Activated CD8-positive, alpha-beta memory T cell treated with anti-CD3 and anti-CD28 coated beads, Interleukin-2, amount 10 ng/mL, durations not matched to agents 7 days and 5 days (primary cell): ENCODE measurements around the gene TRIM47. TPM values are rescaled to one million over a fixed set of nuclear protein-coding genes. Genes with fewer than 3 reads are reported as not detected.
"Not testable (repeated sequence)": the region's sequence is repeated elsewhere in the genome, so short reads cannot be mapped to it uniquely, and the experiment has no call there.

Experiments
- ATAC-seq: fragments of 150-1000 bp; cut with Tn5 transposase; one replicate; pipeline ENCODE4 v1.10.0; 2021; ENCODE audit warnings: moderate library complexity
- CTCF ChIA-PET: fragments of 350-600 bp; sonication (Branson Sonifier 250); formaldehyde crosslinking; loops from one replicate; lab custom pipeline; 2021; ENCODE audit warnings: antibody characterized with exemption; lab: Charles Lee
- DNase-seq: peaks from one replicate; pipeline ENCODE4 v3.0.0-alpha.2; 2020
- H3K27ac Mint-ChIP-seq: one replicate; pipeline ENCODE4 v1.8.0; 2021; ENCODE audit warnings: mild to moderate bottlenecking, mixed read lengths
- H3K27me3 Mint-ChIP-seq: one replicate; pipeline ENCODE4 v1.8.0; 2021; ENCODE audit warnings: mixed read lengths
- H3K36me3 Mint-ChIP-seq: one replicate; pipeline ENCODE4 v1.8.0; 2021; ENCODE audit warnings: mild to moderate bottlenecking, mixed read lengths
- H3K4me1 Mint-ChIP-seq: one replicate; pipeline ENCODE4 v1.8.0; 2021; ENCODE audit warnings: mixed read lengths
- H3K4me3 Mint-ChIP-seq: one replicate; pipeline ENCODE4 v1.8.0; 2021; ENCODE audit warnings: mild to moderate bottlenecking, moderate library complexity, mixed read lengths
- H3K9me3 Mint-ChIP-seq: one replicate; pipeline ENCODE4 v1.8.0; 2022; ENCODE audit warnings: low read depth, mixed read lengths
- total RNA-seq, 2 experiments: library from RNA; stranded (reverse); gene quantifications; one replicate each; pipeline ENCODE4 v1.2.3, GENCODE V29; 2021

The TRIM47 gene
- total RNA-seq, 2 experiments from 2014 or later = 13.4 to 24.3 TPM

GRCh38 chr17:75865404-75866188 lies 12.8 kb downstream of the TRIM47 start:
- H3K4me3 Mint-ChIP-seq, H3K36me3 Mint-ChIP-seq, DNase-seq, H3K27me3 Mint-ChIP-seq, H3K9me3 Mint-ChIP-seq, ATAC-seq: not testable (repeated sequence)
- CTCF ChIA-PET = interaction anchor here (0.7 to 12.8 kb wide), 8 partner anchors 7 to 112 kb away, joined by 3 to 175 read pairs (median 6); partner anchors contain the start of genes TRIM47 and WBP2
- H3K27ac Mint-ChIP-seq = peak overlapping the region; percentile 94
- H3K4me1 Mint-ChIP-seq = peaks cover 21% of the 10 kb centered on the region

GRCh38 chr17:75864887-75865286 lies 13.5 kb downstream of the TRIM47 start:
- Mint-ChIP-seq H3K4me1 (peaks cover 21% of the 10 kb centered on the region), H3K27ac (peak overlapping the region; percentile 94), H3K4me3 (peak overlapping the region; percentile 44)
- H3K9me3 Mint-ChIP-seq, H3K36me3 Mint-ChIP-seq, H3K27me3 Mint-ChIP-seq: not testable (repeated sequence)
- peak; percentile 54 for DNase-seq
- CTCF ChIA-PET = interaction anchor here (0.9 to 12.8 kb wide), 9 partner anchors 8 to 112 kb away, joined by 3 to 175 read pairs (median 5); partner anchors contain the start of genes TRIM47 and WBP2
- peak; percentile 53 for ATAC-seq

- Mint-ChIP-seq H3K36me3 (no peaks in the 10 kb centered on the region), H3K4me3 (peak overlapping the region; percentile 44), H3K27ac (peak overlapping the region; percentile 94), H3K4me1 (peaks cover 22% of the 10 kb centered on the region), H3K27me3 (no peaks in the 10 kb centered on the region), H3K9me3 (no peaks in the 10 kb centered on the region)
- peak; percentile 85 for ATAC-seq
- peak; percentile 90 for DNase-seq
- CTCF ChIA-PET = interaction anchor here (0.9 to 12.8 kb wide), 9 partner anchors 9 to 111 kb away, joined by 3 to 175 read pairs (median 5); partner anchors contain the start of genes TRIM47 and WBP2
Observed at GRCh38 chr17:75864448-75864871, 13.9 kb downstream of the TRIM47 start.

DNA sequence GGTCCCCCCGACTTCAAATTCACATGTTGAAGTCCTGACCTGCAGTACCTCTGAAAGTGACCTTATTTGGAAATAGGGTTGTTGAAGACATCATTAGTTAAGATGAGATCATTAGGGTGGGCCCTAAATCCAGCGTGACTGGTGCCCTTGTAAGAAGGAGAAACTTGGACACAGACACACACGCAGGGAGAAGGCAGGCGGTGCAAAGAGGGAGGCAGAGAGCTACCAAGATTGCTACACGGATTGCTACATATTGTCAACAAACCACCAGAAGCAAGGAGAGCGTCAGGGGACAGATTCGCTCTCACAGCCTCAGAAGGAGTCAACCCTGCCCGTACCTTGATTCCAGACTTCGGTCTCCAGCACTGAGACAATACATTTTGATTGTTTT lies 16.5 kb downstream of the TRIM47 start:
- ATAC-seq = no peak
- Mint-ChIP-seq H3K27ac (peak overlapping the region; percentile 41), H3K9me3 (no peaks in the 10 kb centered on the region), H3K36me3 (no peaks in the 10 kb centered on the region), H3K4me1 (peaks cover 38% of the 10 kb centered on the region), H3K4me3 (no peak overlapping the region), H3K27me3 (no peaks in the 10 kb centered on the region)
- no peak for DNase-seq
- CTCF ChIA-PET = interaction anchor here (0.8 to 12.8 kb wide), 20 partner anchors 10 to 113 kb away, joined by 3 to 175 read pairs (median 6); partner anchors contain the start of genes GALK1, MRPL38, TRIM47 and TRIM65

DNA sequence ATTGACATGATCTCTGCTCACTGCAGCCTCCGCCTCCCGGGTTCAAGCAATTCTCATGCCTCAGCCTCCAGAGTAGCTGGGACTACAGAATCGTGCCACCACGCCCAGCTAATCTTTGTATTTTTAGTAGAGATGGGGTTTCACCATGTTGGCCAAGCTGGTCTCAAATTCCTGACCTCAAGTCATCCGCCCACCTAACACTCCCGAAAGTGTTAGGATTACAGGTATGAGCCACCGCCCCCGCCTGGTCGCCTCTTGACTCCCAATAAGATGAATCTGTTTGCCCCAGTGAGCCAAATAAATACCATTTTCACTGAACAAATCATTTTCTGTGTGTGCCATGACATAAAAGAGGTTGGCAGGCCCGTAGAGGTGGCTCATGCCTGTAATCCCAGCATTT lies 19.0 kb downstream of the TRIM47 start:
- H3K27ac Mint-ChIP-seq = peak overlapping the region; percentile 45
- not testable (repeated sequence) for ATAC-seq, H3K9me3 Mint-ChIP-seq, H3K36me3 Mint-ChIP-seq, DNase-seq, H3K27me3 Mint-ChIP-seq, H3K4me3 Mint-ChIP-seq
- CTCF ChIA-PET = interaction anchor here (0.9 to 12.8 kb wide), 13 partner anchors 8 to 226 kb away, joined by 3 to 175 read pairs (median 7); partner anchors contain the start of genes GALK1, MRPL38, SMIM5 and TRIM47
- peaks cover 33% of the 10 kb centered on the region for H3K4me1 Mint-ChIP-seq

- no peaks in the 10 kb centered on the region for H3K9me3 Mint-ChIP-seq
- no peaks in the 10 kb centered on the region for H3K27me3 Mint-ChIP-seq
- peaks cover 38% of the 10 kb centered on the region for H3K4me1 Mint-ChIP-seq
- H3K4me3 Mint-ChIP-seq = no peak overlapping the region
- H3K36me3 Mint-ChIP-seq = peaks cover 3% of the 10 kb centered on the region
- DNase-seq (peak; percentile 49), ATAC-seq (peak; percentile 31)
- H3K27ac Mint-ChIP-seq = peak overlapping the region; percentile 95
- CTCF ChIA-PET = interaction anchor here (0.9 to 12.8 kb wide), 17 partner anchors 9 to 528 kb away, joined by 3 to 175 read pairs (median 8); partner anchors contain the start of genes GALK1, TRIM47, TRIM65 and UNC13D
Observed at GRCh38 chr17:75856062-75856756, 22.2 kb downstream of the TRIM47 start.

DNA sequence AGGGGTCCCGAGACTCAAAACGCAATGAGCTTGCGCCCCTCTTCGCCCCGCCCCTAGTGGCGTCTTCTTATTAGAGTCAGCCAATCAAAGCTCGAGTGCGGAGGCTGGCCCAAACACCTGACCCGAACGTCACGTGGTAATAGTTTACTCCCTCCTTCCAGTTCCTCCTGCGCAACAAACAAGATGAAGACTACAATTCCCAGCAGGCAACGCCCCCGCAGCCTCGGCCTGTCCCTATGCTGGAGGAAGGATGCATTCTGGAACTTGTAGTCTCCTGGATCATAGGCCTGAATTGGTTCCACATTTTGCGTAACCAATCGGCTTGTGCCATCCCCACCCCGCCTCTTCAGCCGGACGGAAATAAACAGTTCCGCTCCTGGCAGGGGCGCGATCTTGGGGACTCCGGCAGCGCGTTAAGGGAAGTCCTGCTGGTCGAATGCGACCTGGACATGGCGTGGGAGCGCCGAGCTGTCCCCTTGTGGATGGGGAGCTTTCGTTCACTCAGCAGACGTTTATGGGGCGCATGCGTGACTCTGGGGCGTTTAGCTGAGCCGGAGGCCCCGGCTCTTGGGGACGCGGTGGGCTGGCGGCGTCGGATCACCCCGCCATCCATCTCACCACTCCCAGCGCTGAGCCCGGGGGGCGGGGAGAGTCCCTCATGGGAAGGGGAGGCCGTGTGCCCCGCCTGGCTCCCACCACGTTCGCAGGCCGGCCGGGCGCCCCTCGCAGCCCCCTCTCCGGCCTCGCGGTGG lies 22.9 kb downstream of the TRIM47 start, which contains the start of gene WBP2:
TSS of gene WBP2 (minus strand) at position 26 of the 752 bp plus-strand sequence. CDS start 38 bp downstream, outside the sequence.
- Mint-ChIP-seq H3K36me3 (peaks cover 4% of the 10 kb centered on the region), H3K9me3 (no peaks in the 10 kb centered on the region), H3K27ac (peak within 1 kb of the TSS; percentile 95), H3K4me1 (peaks cover 38% of the 10 kb centered on the region), H3K27me3 (no peaks in the 10 kb centered on the region), H3K4me3 (no peak within 1 kb of the TSS)
- CTCF ChIA-PET = interaction anchor here (0.9 to 12.8 kb wide), 26 partner anchors 8 to 529 kb away, joined by 3 to 175 read pairs (median 6); partner anchors contain the start of genes GALK1, MRPL38, TRIM47 and TRIM65
- peak; percentile 90 for ATAC-seq
- peak; percentile 99 for DNase-seq

GRCh38 chr17:75854881-75855309 lies 23.5 kb downstream of the TRIM47 start:
- DNase-seq (no peak), ATAC-seq (peak; percentile 0)
- H3K27me3 Mint-ChIP-seq = no peaks in the 10 kb centered on the region
- peaks cover 38% of the 10 kb centered on the region for H3K4me1 Mint-ChIP-seq
- CTCF ChIA-PET = interaction anchor here (0.9 to 12.8 kb wide), 27 partner anchors 8 to 529 kb away, joined by 3 to 175 read pairs (median 5); partner anchors contain the start of genes GALK1, MRPL38, TRIM47 and TRIM65
- H3K36me3 Mint-ChIP-seq = peaks cover 5% of the 10 kb centered on the region
- no peak overlapping the region for H3K4me3 Mint-ChIP-seq
- H3K27ac Mint-ChIP-seq = no peak overlapping the region
- H3K9me3 Mint-ChIP-seq = no peaks in the 10 kb centered on the region

DNA sequence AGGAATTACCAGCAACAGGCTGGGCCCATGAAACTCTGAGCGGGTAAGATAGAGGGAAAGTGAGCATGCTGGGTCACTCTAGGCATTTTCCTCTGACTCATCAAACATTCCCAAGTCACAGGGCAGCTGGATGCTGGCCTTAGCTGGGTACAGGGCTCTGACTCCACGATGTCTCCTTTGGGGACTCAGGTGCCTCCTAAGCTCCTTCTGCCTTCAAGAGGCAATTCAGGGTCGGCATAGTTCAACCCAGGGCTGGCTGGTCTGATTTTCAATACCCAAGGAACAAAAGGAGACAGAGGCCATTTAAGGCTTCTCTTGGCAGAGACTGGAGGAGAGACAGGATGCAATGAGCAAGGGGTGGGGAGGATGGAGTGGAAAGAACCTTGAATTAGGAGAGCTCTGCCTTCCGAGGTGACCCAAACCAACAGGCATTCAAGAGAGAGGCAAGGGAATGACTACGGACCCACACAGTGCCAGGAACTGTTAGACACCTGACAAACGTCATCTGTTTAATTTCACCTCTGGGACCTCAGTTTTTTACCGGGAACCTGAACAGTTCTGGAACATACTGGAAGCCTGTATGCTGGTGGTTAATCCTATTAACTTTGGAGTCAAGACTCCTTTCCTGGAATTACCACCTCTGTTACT lies 24.2 kb downstream of the TRIM47 start:
- no peaks in the 10 kb centered on the region for H3K27me3 Mint-ChIP-seq
- peaks cover 10% of the 10 kb centered on the region for H3K36me3 Mint-ChIP-seq
- no peaks in the 10 kb centered on the region for H3K9me3 Mint-ChIP-seq
- no peak for DNase-seq
- CTCF ChIA-PET = interaction anchor here (1.0 to 12.8 kb wide), 15 partner anchors 10 to 107 kb away, joined by 3 to 175 read pairs (median 9); partner anchors contain the start of genes MRPL38, TRIM47, TRIM65 and UNC13D
- no peak overlapping the region for H3K4me3 Mint-ChIP-seq
- H3K27ac Mint-ChIP-seq = no peak overlapping the region
- H3K4me1 Mint-ChIP-seq = peaks cover 36% of the 10 kb centered on the region
- no peak for ATAC-seq

GRCh38 chr17:75853433-75853832 lies 24.9 kb downstream of the TRIM47 start:
- no peaks in the 10 kb centered on the region for H3K9me3 Mint-ChIP-seq
- H3K27me3 Mint-ChIP-seq = no peaks in the 10 kb centered on the region
- CTCF ChIA-PET = interaction anchor here (2.8 to 12.8 kb wide), 6 partner anchors 9 to 103 kb away, joined by 9 to 175 read pairs (median 23); partner anchors contain the start of genes TRIM47, TRIM65 and UNC13D
- ATAC-seq (no peak), DNase-seq (no peak)
- H3K4me3 Mint-ChIP-seq = no peak overlapping the region
- peaks cover 12% of the 10 kb centered on the region for H3K36me3 Mint-ChIP-seq
- H3K27ac Mint-ChIP-seq = peak overlapping the region; percentile 40
- H3K4me1 Mint-ChIP-seq = peaks cover 33% of the 10 kb centered on the region

DNA sequence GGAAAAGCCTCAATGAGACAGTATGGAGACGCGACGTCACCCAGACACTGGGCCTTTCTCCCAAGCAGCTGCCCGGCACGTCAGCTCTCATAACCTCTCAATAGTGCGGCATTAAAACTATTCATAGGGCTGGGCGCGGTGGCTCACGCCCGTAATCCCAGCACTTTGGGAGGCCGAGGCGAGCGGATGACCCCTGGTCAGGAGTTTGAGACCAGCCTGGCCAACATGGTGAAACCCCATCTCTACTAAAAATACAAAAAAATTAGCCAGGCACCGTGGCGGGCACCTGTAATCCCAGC lies 26.7 kb downstream of the TRIM47 start:
- not testable (repeated sequence) for H3K27me3 Mint-ChIP-seq, H3K27ac Mint-ChIP-seq, H3K4me3 Mint-ChIP-seq, ATAC-seq, DNase-seq, H3K9me3 Mint-ChIP-seq
- peaks cover 29% of the 10 kb centered on the region for H3K4me1 Mint-ChIP-seq
- CTCF ChIA-PET = interaction anchor here (1.0 to 1.3 kb wide), 5 partner anchors 8 to 103 kb away, joined by 3 read pairs; no protein-coding TSS in a partner anchor
- peaks cover 20% of the 10 kb centered on the region for H3K36me3 Mint-ChIP-seq
